GM19467 (cell line): ENCODE data around the gene SORCS2.

Experiments used
- ATAC-seq: cut with Tn5 transposase; IDR thresholded peaks from one replicate; pipeline ENCODE4 v1.9.1; 2021; ENCODE audit warnings: mild to moderate bottlenecking, moderate library complexity; ENCODE audit not compliant: unreplicated experiment

Gene SORCS2

GRCh38 chr4:7709431-7709830, 517.1 kb downstream of the SORCS2 start:
- ATAC-seq = no peak

DNA sequence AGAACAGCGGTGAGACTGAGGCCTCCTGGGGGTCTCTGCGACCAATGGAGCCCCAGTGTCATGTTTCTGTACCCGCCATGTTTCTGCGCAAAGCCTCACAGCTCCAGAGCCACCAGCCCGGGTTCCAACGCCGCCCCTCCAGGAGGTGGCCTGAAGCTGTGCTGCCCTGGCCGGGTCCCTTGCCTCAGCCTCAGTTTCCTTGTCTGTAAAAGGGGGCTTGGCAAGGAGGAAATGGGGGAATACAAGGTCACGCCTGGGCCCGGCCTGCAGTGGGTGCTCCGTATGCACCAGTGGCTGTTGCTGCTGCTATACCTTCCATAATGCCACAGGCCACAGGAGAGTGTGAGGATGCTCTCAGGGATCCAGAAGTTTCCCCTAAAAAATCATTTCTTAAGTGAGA, 517.8 kb downstream of the SORCS2 start:
- no peak for ATAC-seq

- ATAC-seq = no peak
Measured at GRCh38 chr4:7710576-7711306, 518.4 kb downstream of the SORCS2 start.

DNA sequence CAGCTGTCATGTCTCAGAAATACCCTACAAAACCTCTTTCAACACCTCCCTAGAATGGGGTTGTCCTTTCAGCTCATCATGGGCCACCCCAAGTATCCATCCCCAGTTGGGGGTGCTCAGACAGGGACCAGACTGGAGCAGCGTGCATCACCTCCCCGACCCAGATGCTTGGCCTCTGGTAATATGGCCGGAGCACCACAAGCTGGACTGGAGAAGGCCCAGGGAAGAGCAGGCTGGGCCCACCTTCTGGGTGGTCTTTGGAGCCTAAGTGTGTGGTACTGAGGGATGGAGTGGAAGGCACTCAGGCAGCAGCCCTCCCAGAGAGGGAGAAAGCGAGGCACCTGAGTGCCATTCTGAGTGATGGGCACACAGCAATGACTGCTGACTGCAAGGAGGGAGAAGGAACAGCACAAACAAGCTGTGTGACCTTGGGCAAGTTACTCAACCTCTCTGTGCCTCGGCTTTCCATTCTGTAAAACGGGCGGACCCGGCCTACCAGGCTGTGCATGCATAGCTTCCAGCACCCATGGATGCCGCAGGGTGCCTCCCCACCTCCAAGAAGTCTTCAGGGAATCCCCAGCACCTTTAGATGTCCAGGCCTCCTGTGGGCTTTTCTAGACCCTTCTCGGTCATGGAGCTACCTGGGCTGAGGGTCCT, 519.1 kb downstream of the SORCS2 start:
- ATAC-seq = no peak

DNA sequence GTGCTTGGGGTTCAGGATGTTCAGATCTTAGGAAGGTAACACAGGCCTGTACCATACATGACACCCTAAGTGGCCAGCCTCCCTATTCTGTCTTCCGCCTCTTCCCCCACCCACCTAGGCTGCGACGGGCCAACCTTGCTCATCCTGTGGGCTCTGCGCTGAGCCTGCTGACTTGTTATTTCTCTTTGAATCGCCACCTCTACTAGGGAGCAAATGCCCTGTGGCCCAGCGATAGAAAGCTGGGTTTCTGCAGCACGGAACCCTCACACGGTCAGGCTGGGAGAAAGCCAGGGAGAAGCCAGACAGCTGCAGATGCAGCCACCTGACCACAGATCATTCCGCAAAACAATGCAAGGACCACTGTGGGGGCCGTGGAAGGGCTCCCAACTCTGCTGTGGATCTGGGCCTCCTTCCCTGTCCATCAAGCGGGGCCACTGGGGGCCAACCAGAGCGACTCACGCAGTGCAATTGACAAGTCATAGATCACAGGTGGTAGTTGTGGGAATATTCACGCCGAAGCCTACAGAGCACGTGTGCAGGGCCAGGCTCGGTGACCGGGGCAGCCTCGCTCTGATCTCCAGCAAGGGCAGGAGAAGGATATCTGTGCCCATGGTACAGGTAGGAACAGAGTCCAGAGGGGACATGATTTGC, 519.8 kb downstream of the SORCS2 start:
- ATAC-seq = no peak

DNA sequence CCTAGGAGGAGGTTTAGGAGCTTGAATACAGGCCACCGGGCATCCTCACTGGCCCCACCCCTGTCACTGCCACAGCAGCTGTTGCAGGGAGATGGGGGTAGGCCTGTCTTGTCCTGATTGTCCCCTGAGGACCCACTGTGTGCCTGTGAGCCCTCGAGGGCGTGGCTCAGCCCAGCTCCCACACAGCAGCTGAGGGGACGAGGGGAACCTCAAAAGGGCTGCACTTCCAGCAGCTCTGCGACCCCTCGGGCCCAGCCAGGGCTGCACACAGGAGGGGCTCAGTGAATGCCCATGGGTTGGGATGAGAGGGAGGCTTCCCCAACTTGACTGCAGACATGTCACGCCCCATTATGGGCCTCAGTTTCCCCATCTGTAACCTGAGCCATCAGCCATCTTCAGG, 521.4 kb downstream of the SORCS2 start:
- no peak for ATAC-seq

DNA sequence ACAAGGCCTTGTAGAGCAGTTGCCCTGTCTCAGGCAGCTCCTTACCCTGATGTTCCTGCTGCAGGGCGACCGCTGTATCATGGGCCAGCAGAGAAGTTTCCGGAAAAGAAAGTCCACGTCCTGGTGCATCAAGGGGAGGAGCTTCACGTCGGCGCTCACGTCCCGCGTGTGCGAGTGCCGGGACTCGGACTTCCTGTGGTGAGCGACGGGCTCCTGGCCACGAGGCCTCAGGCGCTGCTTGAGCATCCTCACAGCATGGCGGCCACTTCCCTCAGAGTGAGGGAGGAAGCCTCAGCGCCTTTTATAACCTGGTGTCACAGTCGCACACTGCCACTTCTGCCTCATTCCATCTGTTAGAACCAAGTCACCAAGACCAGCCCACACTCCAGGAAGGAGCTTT, 521.8 kb downstream of the SORCS2 start:
- ATAC-seq = no peak

DNA sequence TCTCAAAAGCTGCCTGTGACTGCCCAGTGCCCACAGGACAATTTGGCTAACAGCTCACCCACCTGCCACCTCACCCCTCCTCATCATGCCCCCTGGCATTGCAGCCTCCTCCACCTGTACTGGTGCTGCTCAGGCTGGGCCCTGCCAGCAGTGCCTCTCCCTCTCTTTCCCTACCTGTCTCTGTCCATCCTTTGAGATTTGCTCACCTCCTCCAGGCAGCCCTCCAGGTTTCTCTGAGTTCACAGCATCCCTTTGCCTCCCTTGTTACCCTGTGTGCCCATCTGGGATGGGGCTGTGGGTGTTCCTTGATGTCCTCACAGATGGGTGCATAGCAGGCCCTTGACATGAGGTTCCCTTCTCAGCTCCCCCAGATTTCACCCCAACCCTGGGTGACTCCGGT, 522.4 kb downstream of the SORCS2 start:
- ATAC-seq = no peak

GRCh38 chr4:7715271-7716009, 523.1 kb downstream of the SORCS2 start:
- ATAC-seq = no peak

- no peak for ATAC-seq
Measured at GRCh38 chr4:7716010-7716721, 523.8 kb downstream of the SORCS2 start.

GRCh38 chr4:7717161-7717560, 524.8 kb downstream of the SORCS2 start:
- no peak for ATAC-seq

GRCh38 chr4:7717946-7718490, 525.7 kb downstream of the SORCS2 start:
- no peak for ATAC-seq

DNA sequence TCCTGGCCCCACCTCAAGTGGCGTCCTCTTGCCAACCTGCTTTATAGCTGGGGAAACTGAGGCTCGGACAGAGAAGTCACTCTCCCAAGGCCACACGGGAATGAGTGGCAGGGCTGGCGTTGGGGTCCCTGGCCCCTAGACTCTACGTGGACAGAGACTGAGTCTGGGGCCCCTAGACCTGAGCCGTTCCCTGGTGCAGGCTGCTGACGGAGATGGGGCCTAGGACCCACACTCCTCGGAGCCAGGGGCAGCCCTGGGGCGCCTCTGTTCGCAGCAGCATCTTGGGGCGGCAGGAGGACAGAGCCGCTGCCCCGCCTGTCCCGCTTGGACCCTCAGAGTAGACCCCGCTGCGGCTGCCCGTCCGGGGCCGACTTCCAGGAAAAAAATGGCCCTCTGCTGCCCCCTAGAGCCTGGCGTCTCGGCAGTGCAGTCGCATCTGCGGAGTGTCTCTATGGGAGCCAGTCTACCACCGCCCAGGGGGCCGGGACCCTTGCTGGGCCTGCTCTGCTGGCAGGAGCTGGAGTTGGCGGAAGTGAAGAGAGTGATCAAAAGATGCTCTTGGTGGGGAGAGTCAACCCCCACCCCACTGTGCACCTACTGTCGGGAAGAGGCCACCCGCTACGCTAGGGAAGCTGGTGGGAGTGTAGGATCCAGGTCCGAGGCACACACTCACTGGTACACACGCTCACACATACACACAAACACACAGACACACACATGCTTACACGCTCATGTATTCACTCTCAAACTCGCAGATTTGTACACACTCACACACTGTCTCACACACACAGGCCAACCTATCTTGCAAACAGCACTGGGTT, 527.2 kb downstream of the SORCS2 start:
- ATAC-seq = no peak

- no peak for ATAC-seq
Measured at GRCh38 chr4:7721984-7722551, 529.7 kb downstream of the SORCS2 start.

DNA sequence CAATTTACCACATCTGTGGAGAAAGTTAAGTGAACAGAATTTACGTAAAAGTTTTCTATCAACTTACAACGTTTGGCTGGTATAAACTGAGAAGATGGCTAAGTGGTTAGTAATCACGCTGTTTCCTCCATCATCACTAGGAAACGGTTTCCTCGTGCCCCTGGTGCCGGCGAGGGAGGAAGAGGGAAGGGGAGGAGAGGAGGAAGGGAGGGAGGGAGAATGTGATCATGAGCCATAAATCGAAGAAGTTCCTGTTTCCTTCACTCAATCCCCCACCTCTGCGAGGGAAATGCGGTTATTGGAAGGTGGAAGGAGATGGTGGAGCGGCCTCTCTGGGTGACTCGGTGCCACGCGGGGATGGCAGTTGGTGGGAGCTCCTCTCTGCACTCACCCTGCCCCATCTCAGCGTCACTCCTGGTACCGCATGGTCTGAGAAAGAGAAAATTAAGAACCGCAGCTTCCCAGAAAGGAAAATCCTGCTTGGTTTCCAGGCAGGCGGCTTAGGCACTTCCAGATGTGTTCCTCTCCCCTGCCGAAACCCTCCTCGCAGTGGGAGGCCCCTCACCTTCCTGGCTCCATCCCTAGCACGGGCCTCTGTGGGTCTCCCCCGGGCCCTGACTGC, 530.5 kb downstream of the SORCS2 start:
- no peak for ATAC-seq

GRCh38 chr4:7723625-7724024, 531.3 kb downstream of the SORCS2 start:
- ATAC-seq = no peak

DNA sequence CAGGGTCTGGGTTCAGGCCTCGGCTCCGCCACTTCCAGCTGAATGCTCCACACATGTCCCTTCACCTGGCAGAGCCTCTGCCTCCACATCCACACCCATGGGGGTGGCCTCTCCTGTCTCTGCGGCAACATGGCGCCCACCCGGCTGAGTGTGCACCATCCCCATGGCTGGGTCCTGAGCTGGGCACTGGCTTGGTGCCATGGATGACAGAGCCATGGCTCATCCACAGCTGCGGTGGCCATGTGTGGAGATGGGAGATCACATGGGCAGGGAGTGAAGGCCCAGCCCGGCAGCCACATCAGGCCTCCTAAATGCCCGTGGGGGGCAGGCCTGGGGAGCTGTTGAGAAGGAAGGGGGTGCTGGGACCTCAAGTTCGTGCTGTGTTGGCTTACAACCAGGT, 533.6 kb downstream of the SORCS2 start:
- ATAC-seq = no peak

DNA sequence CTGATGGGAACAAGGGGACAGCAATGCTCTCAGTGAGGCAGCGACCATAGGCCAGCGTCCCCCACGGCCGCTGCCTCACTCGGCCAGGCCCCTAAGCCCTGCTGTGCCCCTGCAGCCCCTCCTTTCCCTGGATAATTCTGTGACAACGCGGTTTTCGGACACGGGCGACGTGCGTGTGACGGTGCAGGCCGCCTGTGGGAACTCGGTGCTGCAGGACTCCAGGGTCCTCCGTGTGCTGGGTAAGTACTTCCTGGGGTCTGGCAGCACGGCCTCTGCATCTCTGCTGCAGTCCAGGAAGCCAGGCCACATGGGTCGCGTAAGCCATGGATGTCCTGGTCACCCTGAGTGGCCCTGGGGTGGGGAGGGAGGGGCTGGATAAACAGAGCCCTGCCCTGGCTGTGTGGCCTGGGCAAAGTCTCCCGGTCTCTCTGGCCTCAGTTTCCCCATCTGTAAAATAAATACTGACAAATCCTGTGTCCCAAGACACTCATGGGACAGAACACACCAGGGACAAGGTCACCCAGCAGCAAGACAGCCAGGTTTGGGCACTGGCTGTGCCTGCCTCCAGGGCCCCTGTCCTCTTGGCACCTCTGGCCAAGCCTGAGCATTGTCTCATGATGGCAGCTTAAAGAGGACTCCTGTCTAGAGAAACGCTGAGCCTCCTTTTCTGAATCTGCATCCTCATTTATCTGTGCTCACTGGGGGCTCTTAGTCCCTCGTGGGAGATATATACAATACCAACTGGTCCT, 534.5 kb downstream of the SORCS2 start:
- no peak for ATAC-seq
